Measurements from ENCODE around the gene WDTC1. TPM values are rescaled to one million over a fixed set of nuclear protein-coding genes. Genes with fewer than 3 reads are reported as not detected.

Gene WDTC1
- total and polyA plus RNA-seq, 2 experiments from 2014 or later = 3.8 to 14.0 TPM

GRCh38 chr1:27203946-27204345 is 30.5 kb upstream of the WDTC1 start:
- no peak overlapping the region for H3K4me3 Mint-ChIP-seq
- peak overlapping the region; percentile 80; the same call in 1 of the 2 replicates for H2AFZ ChIP-seq

More at GRCh38 chr1:27203946-27204345, 30.5 kb upstream of the WDTC1 start:
- Histone ChIP-seq H4K20me1 (replicated peaks; ENCODE audit: insufficient read depth) (no peaks in the 10 kb centered on the region), H3K9me2 (ENCODE audit: insufficient read depth) (no peaks in the 10 kb centered on the region; the same call in 1 of the 2 replicates), H3K4me1 (ENCODE audit: insufficient read depth) (no peaks in the 10 kb centered on the region), H3K27ac (ENCODE audit: low read depth) (no peak overlapping the region), H3K4me3 (no peak overlapping the region), H3K27me3 (ENCODE audit: insufficient read depth) (no peaks in the 10 kb centered on the region), H3K4me2 (no peak overlapping the region), H3K36me3 (ENCODE audit: insufficient read depth) (no peaks in the 10 kb centered on the region), H3F3A (replicated peaks; ENCODE audit: low read depth) (no peaks in the 10 kb centered on the region), H3K79me2 (replicated peaks; ENCODE audit: insufficient read depth) (no peaks in the 10 kb centered on the region)
- H3K4me1 Mint-ChIP-seq = no peaks in the 10 kb centered on the region
- no peak overlapping the region for H3K27ac Mint-ChIP-seq
- no peaks in the 10 kb centered on the region; the same call in 2 of the 3 replicates for H3K9me3 Mint-ChIP-seq
- TF ChIP-seq JUNB (IDR thresholded peaks at IDR 0.05; ENCODE audit: unreplicated experiment) = no peak
- no peak for TF ChIP-seq CTCF (conservative IDR thresholded peaks at IDR 0.05; ENCODE audit: low read depth in 2 of 2)
- TF ChIP-seq POLR2AphosphoS5 (IDR thresholded peaks at IDR 0.05; ENCODE audit: low read depth) = no peak
- TF ChIP-seq EZH2phosphoT487 (IDR thresholded peaks at IDR 0.05; ENCODE audit: unreplicated experiment) = no peak
- no peak for TF ChIP-seq ZNF331 (CRISPR knock-in tag; IDR thresholded peaks at IDR 0.05; ENCODE audit: low read depth)
- TF ChIP-seq CREB1 (CRISPR knock-in tag; IDR thresholded peaks at IDR 0.05; ENCODE audit: low read depth) = no peak
- no peak for TF ChIP-seq NANOG (IDR thresholded peaks at IDR 0.05; ENCODE audit: borderline replicate concordance)
- TF ChIP-seq EZH2 (IDR thresholded peaks at IDR 0.05; ENCODE audit: low read depth, unreplicated experiment) = no peak
- no peak for TF ChIP-seq STAT1 (IDR thresholded peaks at IDR 0.05; ENCODE audit: unreplicated experiment)
- TF ChIP-seq ETS1 (IDR thresholded peaks at IDR 0.05) = no peak
- TF ChIP-seq, protein P1, sequence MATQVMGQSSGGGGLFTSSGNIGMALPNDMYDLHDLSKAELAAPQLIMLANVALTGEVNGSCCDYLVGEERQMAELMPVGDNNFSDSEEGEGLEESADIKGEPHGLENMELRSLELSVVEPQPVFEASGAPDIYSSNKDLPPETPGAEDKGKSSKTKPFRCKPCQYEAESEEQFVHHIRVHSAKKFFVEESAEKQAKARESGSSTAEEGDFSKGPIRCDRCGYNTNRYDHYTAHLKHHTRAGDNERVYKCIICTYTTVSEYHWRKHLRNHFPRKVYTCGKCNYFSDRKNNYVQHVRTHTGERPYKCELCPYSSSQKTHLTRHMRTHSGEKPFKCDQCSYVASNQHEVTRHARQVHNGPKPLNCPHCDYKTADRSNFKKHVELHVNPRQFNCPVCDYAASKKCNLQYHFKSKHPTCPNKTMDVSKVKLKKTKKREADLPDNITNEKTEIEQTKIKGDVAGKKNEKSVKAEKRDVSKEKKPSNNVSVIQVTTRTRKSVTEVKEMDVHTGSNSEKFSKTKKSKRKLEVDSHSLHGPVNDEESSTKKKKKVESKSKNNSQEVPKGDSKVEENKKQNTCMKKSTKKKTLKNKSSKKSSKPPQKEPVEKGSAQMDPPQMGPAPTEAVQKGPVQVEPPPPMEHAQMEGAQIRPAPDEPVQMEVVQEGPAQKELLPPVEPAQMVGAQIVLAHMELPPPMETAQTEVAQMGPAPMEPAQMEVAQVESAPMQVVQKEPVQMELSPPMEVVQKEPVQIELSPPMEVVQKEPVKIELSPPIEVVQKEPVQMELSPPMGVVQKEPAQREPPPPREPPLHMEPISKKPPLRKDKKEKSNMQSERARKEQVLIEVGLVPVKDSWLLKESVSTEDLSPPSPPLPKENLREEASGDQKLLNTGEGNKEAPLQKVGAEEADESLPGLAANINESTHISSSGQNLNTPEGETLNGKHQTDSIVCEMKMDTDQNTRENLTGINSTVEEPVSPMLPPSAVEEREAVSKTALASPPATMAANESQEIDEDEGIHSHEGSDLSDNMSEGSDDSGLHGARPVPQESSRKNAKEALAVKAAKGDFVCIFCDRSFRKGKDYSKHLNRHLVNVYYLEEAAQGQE (IDR thresholded peaks at IDR 0.05; ENCODE audit: unreplicated experiment) = no peak
- no peak for TF ChIP-seq ZNF462 (CRISPR knock-in tag; IDR thresholded peaks at IDR 0.05)
- TF ChIP-seq ZNF114 (CRISPR knock-in tag; IDR thresholded peaks at IDR 0.05) = no peak
- ATAC-seq = no peak
- no peak for DNase-seq (ENCODE audit: low spot score)
- H3K27me3 Mint-ChIP-seq (ENCODE audit: insufficient read depth, low read depth, poor library complexity) = no peaks in the 10 kb centered on the region
- no peaks in the 10 kb centered on the region for H3K36me3 Mint-ChIP-seq (ENCODE audit: low read depth)

All from GM23338 (cell line).